Midbrain (tissue), 1 donor: Measurements from ENCODE around the gene FN3KRP.
"Not testable (repeated sequence)": the region's sequence is repeated elsewhere in the genome, so short reads cannot be mapped to it uniquely, and the experiment has no call there.

ENCODE experiments used
- DNase-seq: peaks from one replicate; lab custom pipeline; 2025; lab: John Stamatoyannopoulos, UW

The FN3KRP gene

GRCh38 chr17:82744736-82745135 lies 28.2 kb downstream of the FN3KRP start:
- not testable (repeated sequence) for DNase-seq

- DNase-seq = no peak
Measured at GRCh38 chr17:82745524-82745923, 29.0 kb downstream of the FN3KRP start.

- DNase-seq = no peak
Measured at GRCh38 chr17:82748756-82749155, 32.2 kb downstream of the FN3KRP start.

GRCh38 chr17:82750241-82750908 lies 33.9 kb downstream of the FN3KRP start:
- DNase-seq = no peak

- DNase-seq = no peak
Measured at GRCh38 chr17:82751171-82751570, 34.7 kb downstream of the FN3KRP start.

- peak; percentile 89 for DNase-seq
Measured at GRCh38 chr17:82751571-82752370, 35.3 kb downstream of the FN3KRP start, which contains the start of gene TBCD. Gene TBCD (plus strand): TSS chr17:82752065. CDS start chr17:82752194, 129 bp downstream.

- no peak for DNase-seq
Measured at GRCh38 chr17:82752371-82753200, 36.1 kb downstream of the FN3KRP start.

- no peak for DNase-seq
Measured at GRCh38 chr17:82753201-82753464, 36.6 kb downstream of the FN3KRP start.

- no peak for DNase-seq
Measured at GRCh38 chr17:82754297-82755208, 38.0 kb downstream of the FN3KRP start.

GRCh38 chr17:82756166-82756565 lies 39.7 kb downstream of the FN3KRP start:
- no peak for DNase-seq

GRCh38 chr17:82765371-82765770 lies 48.9 kb downstream of the FN3KRP start:
- no peak for DNase-seq

GRCh38 chr17:82767041-82767754 lies 50.7 kb downstream of the FN3KRP start:
- peak; percentile 72 for DNase-seq

- no peak for DNase-seq
Measured at GRCh38 chr17:82769041-82769440, 52.5 kb downstream of the FN3KRP start.

- no peak for DNase-seq
Measured at GRCh38 chr17:82772026-82772425, 55.5 kb downstream of the FN3KRP start.

- not testable (repeated sequence) for DNase-seq
Measured at GRCh38 chr17:82774456-82774855, 58.0 kb downstream of the FN3KRP start.

GRCh38 chr17:82775001-82775823 lies 58.7 kb downstream of the FN3KRP start:
- DNase-seq = peak; percentile 41

GRCh38 chr17:82776454-82776853 lies 59.9 kb downstream of the FN3KRP start:
- no peak for DNase-seq
